ENCODE measurements around the gene CPNE8.

- TF ChIP-seq CTCF (IDR thresholded peaks at IDR 0.05; ENCODE audit: insufficient read depth, low read depth, low read length), result peak; percentile 34
- TF ChIP-seq EZH2 (IDR thresholded peaks at IDR 0.05; ENCODE audit: insufficient read depth, low read length), result no peak
Observed at GRCh38 chr12:38664661-38665269, 240.6 kb downstream of the CPNE8 start.
